CD1c-positive myeloid dendritic cell (primary cell): Measurements from ENCODE around the gene GALNT7.
A peak's percentile ranks its signal among the peaks of the same experiment; 100 is the strongest.

Experiments used
- DNase-seq: peaks from one replicate; pipeline ENCODE4 v3.0.0-alpha.2; 2016; ENCODE audit errors: extremely low spot score

Gene GALNT7

GRCh38 chr4:173291899-173292298, 123.3 kb downstream of the GALNT7 start:
- DNase-seq = no peak

- no peak for DNase-seq
Measured at GRCh38 chr4:173293663-173294062, 125.1 kb downstream of the GALNT7 start.

GRCh38 chr4:173294444-173294843, 125.8 kb downstream of the GALNT7 start:
- no peak for DNase-seq

GRCh38 chr4:173301518-173302201, 133.0 kb downstream of the GALNT7 start:
- DNase-seq = peak; percentile 63

GRCh38 chr4:173307778-173308177, 139.2 kb downstream of the GALNT7 start:
- no peak for DNase-seq

GRCh38 chr4:173311368-173311767, 142.8 kb downstream of the GALNT7 start:
- no peak for DNase-seq

- no peak for DNase-seq
Measured at GRCh38 chr4:173314715-173315114, 146.1 kb downstream of the GALNT7 start.

GRCh38 chr4:173316060-173316459, 147.4 kb downstream of the GALNT7 start:
- DNase-seq = no peak

GRCh38 chr4:173317004-173317403, 148.4 kb downstream of the GALNT7 start:
- DNase-seq = no peak

- no peak for DNase-seq
Measured at GRCh38 chr4:173318240-173318639, 149.6 kb downstream of the GALNT7 start.

GRCh38 chr4:173318648-173319211, 150.1 kb downstream of the GALNT7 start:
- DNase-seq = peak; percentile 69

- DNase-seq = peak; percentile 68
Measured at GRCh38 chr4:173319696-173320095, 151.1 kb downstream of the GALNT7 start.

- no peak for DNase-seq
Measured at GRCh38 chr4:173325007-173325736, 156.6 kb downstream of the GALNT7 start.

- DNase-seq = no peak
Measured at GRCh38 chr4:173328236-173328901, 159.8 kb downstream of the GALNT7 start.

GRCh38 chr4:173330590-173330989, 162.0 kb downstream of the GALNT7 start:
- no peak for DNase-seq

- peak; percentile 48 for DNase-seq
Measured at GRCh38 chr4:173332021-173332487, 163.4 kb downstream of the GALNT7 start.

GRCh38 chr4:173332963-173333657, 164.5 kb downstream of the GALNT7 start:
- peak; percentile 26 for DNase-seq

GRCh38 chr4:173333658-173334084, 165.1 kb downstream of the GALNT7 start:
- DNase-seq = peak; percentile 74

- peak; percentile 100 for DNase-seq
Measured at GRCh38 chr4:173334085-173334890, 165.7 kb downstream of the GALNT7 start, which contains the start of gene HMGB2. TSS of gene HMGB2 (minus strand) at chr4:173334358. CDS start at chr4:173333649, 709 bp downstream.

GRCh38 chr4:173334891-173335752, 166.5 kb downstream of the GALNT7 start:
- peak; percentile 66 for DNase-seq
